ENCODE measurements around the gene AQP1. TPM values are rescaled to one million over a fixed set of nuclear protein-coding genes. Genes with fewer than 3 reads are reported as not detected.

Gene AQP1
- total and polyA plus RNA-seq, 10 of the 15 experiments (the other 5 are each of a cell fraction or from before 2014, with no cell fraction given), result 0.03 to 0.64 TPM; not detected in 8

DNA sequence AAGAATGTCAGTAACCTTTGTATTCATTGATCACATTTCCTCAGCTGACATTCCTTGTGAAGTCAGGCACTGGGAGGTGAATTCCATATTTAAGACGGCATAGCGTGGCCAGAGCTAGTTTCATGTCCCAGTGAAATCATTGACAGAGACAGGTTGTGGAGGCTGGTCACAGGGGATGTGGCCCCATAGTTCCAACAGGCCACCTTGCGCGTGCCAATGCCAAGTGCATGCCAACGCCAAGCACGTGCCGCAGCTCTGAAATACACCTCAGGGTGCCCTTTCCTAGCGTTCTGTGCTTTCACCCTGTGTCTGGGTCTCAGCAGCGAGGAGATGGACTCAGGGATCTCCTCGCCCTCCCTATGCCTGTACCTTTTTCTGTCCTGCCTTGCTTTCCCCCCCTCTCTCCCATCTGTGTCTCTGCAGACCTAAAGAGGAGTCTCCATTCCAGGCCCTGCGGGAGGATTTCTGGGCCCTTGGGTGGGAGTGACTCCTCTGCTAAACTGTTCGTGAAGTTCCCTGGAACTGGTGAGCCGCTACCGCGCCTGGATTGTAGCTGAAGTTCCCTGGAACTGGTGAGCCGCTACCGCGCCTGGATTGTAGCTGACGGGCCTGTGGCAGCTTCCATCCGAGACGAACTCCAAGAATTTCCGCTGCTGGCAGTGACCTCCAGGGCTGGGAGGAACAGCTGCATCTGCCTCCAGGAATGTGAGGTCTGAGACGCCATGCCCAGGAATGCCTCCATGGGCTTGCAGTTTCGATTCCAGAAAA lies 19.7 kb downstream of the AQP1 start:
- TF ChIP-seq SIX5 (IDR thresholded peaks at IDR 0.05; ENCODE audit: low read depth, low read length, severe bottlenecking), result no peak
- Histone ChIP-seq H3K9ac (ENCODE audit: control insufficient read depth, insufficient read depth, low read length) (no peak overlapping the region), H3K36me3 (ENCODE audit: control insufficient read depth in 2 of 2, insufficient read depth in 2 of 2, low read length in 1 of 2) (no peaks in the 10 kb centered on the region), H3K4me2 (ENCODE audit: control insufficient read depth, insufficient read depth) (no peak overlapping the region), H3K4me3 (no peak overlapping the region), H4K20me1 (ENCODE audit: control insufficient read depth, insufficient read depth) (no peaks in the 10 kb centered on the region), H3K27me3 (replicated peaks in 1 of 2; ENCODE audit: control insufficient read depth in 2 of 2, insufficient read depth in 2 of 2, low read length in 1 of 2) (peaks cover 0 to 6% of the 10 kb centered on the region in 2 experiments; a peak in 3 of 4 replicates), H3K9me3 (replicated peaks; ENCODE audit: control insufficient read depth, insufficient read depth, low read length) (no peaks in the 10 kb centered on the region; the same call in 2 of the 3 replicates), H3K4me1 (ENCODE audit: control insufficient read depth, insufficient read depth, low read length) (no peaks in the 10 kb centered on the region), H3K79me2 (ENCODE audit: control insufficient read depth, insufficient read depth, low read length) (no peaks in the 10 kb centered on the region), H2AFZ (ENCODE audit: control insufficient read depth, low read depth, low read length) (no peak overlapping the region), H3K27ac (ENCODE audit: control insufficient read depth, insufficient read depth) (no peak overlapping the region)
- SMC1A ChIA-PET (ENCODE audit: uncharacterized antibody, unreplicated experiment), result interaction anchor here (0.7 to 2.6 kb wide), 2 partner anchors 8 to 12 kb away, joined by 3 to 10 read pairs; no protein-coding TSS in a partner anchor
- DNase-seq (ENCODE audit: low read depth, low spot score), result no peak
- no TSS peak for BruUV-seq (replicated peaks)
- ATAC-seq, result no peak
- POLR2A ChIA-PET, result no interaction called here
- FAIRE-seq, result no peak
- in situ Hi-C loops (cut with MboI), result no loop called here
- WGBS (ENCODE audit: insufficient coverage, insufficient replicate concordance, low lambda C conversion rate, missing lambda C conversion rate), result 45% methylated on average over 24 of the region's 24 CpGs
- CTCF ChIA-PET, result interaction anchor here (0.8 kb wide), 1 partner anchor 52 kb away, joined by 4 read pairs; no protein-coding TSS in a partner anchor
- RAD21 ChIA-PET (ENCODE audit: unreplicated experiment), result no interaction called here
- intact Hi-C loops (cut with micrococcal nuclease; ENCODE audit: unreplicated experiment), result no loop called here

DNA sequence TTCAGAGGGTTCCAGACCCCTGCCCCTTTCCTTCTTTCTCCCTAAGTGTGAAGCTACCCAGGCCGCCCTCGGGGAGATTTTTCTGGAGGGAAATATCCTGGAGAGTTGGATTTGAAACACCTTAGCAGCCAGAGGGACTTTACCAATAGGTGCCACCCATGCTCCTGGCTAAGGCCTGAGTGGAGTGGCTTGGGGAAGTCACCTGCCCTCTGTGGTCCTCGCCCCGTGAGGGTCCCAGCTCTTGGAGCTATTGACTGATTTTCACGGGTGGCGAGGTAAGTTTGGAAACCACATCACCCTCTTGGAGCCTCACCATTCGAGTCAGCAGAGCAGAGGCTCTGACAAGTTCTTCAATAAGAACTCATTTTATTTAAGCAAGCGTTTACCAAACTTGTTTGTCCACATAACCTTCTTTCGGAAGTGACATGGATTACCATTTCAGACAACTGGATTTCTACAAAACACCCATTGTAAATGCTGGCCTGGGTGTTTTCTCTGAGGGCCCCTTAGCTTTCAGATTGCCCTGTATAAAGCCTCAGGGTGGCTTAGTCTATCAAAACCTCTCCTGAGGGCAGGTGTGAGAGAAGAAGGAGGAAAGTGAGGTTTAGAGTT lies 20.4 kb downstream of the AQP1 start:
- Histone ChIP-seq H3K9me3 (replicated peaks; ENCODE audit: control insufficient read depth, insufficient read depth, low read length) (no peaks in the 10 kb centered on the region; the same call in 2 of the 3 replicates), H4K20me1 (ENCODE audit: control insufficient read depth, insufficient read depth) (no peaks in the 10 kb centered on the region), H3K4me2 (ENCODE audit: control insufficient read depth, insufficient read depth) (no peak overlapping the region), H3K4me3 (no peak overlapping the region), H3K9ac (ENCODE audit: control insufficient read depth, insufficient read depth, low read length) (no peak overlapping the region), H3K4me1 (ENCODE audit: control insufficient read depth, insufficient read depth, low read length) (no peaks in the 10 kb centered on the region), H3K27me3 (replicated peaks in 1 of 2; ENCODE audit: control insufficient read depth in 2 of 2, insufficient read depth in 2 of 2, low read length in 1 of 2) (peaks cover 0 to 6% of the 10 kb centered on the region in 2 experiments; a peak in 3 of 4 replicates), H2AFZ (ENCODE audit: control insufficient read depth, low read depth, low read length) (no peak overlapping the region), H3K27ac (ENCODE audit: control insufficient read depth, insufficient read depth) (no peak overlapping the region), H3K36me3 (ENCODE audit: control insufficient read depth in 2 of 2, insufficient read depth in 2 of 2, low read length in 1 of 2) (no peaks in the 10 kb centered on the region), H3K79me2 (ENCODE audit: control insufficient read depth, insufficient read depth, low read length) (no peaks in the 10 kb centered on the region)
- no peak for FAIRE-seq
- ChIA-PET SMC1A (ENCODE audit: uncharacterized antibody, unreplicated experiment) (no interaction called here), POLR2A (no interaction called here), CTCF (no interaction called here), RAD21 (ENCODE audit: unreplicated experiment) (no interaction called here)
- 14% methylated on average over 9 of the region's 9 CpGs for WGBS (ENCODE audit: insufficient coverage, insufficient replicate concordance, low lambda C conversion rate, missing lambda C conversion rate)
- intact Hi-C loops (cut with micrococcal nuclease; ENCODE audit: unreplicated experiment), result no loop called here
- in situ Hi-C loops (cut with MboI), result no loop called here
- ATAC-seq, result no peak
- no TSS peak for BruUV-seq (replicated peaks)
- no peak for DNase-seq (ENCODE audit: low read depth, low spot score)
- TF ChIP-seq, protein P1, sequence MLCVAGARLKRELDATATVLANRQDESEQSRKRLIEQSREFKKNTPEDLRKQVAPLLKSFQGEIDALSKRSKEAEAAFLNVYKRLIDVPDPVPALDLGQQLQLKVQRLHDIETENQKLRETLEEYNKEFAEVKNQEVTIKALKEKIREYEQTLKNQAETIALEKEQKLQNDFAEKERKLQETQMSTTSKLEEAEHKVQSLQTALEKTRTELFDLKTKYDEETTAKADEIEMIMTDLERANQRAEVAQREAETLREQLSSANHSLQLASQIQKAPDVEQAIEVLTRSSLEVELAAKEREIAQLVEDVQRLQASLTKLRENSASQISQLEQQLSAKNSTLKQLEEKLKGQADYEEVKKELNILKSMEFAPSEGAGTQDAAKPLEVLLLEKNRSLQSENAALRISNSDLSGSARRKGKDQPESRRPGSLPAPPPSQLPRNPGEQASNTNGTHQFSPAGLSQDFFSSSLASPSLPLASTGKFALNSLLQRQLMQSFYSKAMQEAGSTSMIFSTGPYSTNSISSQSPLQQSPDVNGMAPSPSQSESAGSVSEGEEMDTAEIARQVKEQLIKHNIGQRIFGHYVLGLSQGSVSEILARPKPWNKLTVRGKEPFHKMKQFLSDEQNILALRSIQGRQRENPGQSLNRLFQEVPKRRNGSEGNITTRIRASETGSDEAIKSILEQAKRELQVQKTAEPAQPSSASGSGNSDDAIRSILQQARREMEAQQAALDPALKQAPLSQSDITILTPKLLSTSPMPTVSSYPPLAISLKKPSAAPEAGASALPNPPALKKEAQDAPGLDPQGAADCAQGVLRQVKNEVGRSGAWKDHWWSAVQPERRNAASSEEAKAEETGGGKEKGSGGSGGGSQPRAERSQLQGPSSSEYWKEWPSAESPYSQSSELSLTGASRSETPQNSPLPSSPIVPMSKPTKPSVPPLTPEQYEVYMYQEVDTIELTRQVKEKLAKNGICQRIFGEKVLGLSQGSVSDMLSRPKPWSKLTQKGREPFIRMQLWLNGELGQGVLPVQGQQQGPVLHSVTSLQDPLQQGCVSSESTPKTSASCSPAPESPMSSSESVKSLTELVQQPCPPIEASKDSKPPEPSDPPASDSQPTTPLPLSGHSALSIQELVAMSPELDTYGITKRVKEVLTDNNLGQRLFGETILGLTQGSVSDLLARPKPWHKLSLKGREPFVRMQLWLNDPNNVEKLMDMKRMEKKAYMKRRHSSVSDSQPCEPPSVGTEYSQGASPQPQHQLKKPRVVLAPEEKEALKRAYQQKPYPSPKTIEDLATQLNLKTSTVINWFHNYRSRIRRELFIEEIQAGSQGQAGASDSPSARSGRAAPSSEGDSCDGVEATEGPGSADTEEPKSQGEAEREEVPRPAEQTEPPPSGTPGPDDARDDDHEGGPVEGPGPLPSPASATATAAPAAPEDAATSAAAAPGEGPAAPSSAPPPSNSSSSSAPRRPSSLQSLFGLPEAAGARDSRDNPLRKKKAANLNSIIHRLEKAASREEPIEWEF (IDR thresholded peaks at IDR 0.05; ENCODE audit: insufficient replicate concordance, low read depth, low read length), result no peak
- no peak for TF ChIP-seq MEF2A (IDR thresholded peaks at IDR 0.05; ENCODE audit: insufficient read depth, low read depth, low read length)
- no peak for TF ChIP-seq ZNF207 (IDR thresholded peaks at IDR 0.05; ENCODE audit: borderline replicate concordance)
- TF ChIP-seq STAT3 (IDR thresholded peaks at IDR 0.05; ENCODE audit: low read depth, low read length), result no peak
- TF ChIP-seq IKZF2 (IDR thresholded peaks at IDR 0.05), result no peak
- no peak for TF ChIP-seq JUND (IDR thresholded peaks at IDR 0.05; ENCODE audit: low read depth, low read length)
- TF ChIP-seq NR2C2 (IDR thresholded peaks at IDR 0.05; ENCODE audit: borderline replicate concordance, control insufficient read depth, insufficient read length, low read depth), result no peak
- no peak for TF ChIP-seq RFX5 (IDR thresholded peaks at IDR 0.05; ENCODE audit: low read depth, low read length)
- no peak for TF ChIP-seq MTA3 (IDR thresholded peaks at IDR 0.05; ENCODE audit: borderline replicate concordance, low read length)
- no peak for TF ChIP-seq SRF (IDR thresholded peaks at IDR 0.05; ENCODE audit: low read depth in 2 of 2, low read length in 2 of 2)
